LNCaP clone FGC (cell line): ENCODE results near the gene USP37.

ENCODE experiments used
- DNase-seq: peaks from one replicate; pipeline ENCODE4 v3.0.0-alpha.2; 2011; ENCODE audit warnings: low read depth
- H3K4me3 ChIP-seq: 2 replicates; pipeline ENCODE4 v1.5.1; 2011; ENCODE audit warnings: mild to moderate bottlenecking, low read depth, low read length, control low read depth
- CTCF ChIP-seq: IDR thresholded peaks from 2 replicates; pipeline ENCODE4 v1.5.1; 2012; ENCODE audit warnings: mild to moderate bottlenecking; ENCODE audit not compliant: control insufficient read depth, insufficient read depth; ENCODE audit errors: extremely low read depth

The USP37 gene

GRCh38 chr2:218401890-218402289, 166.3 kb downstream of the USP37 start:
- DNase-seq: no peak
- H3K4me3 ChIP-seq: no peak overlapping the region
- no peak for TF ChIP-seq CTCF

- no peak for TF ChIP-seq CTCF
- DNase-seq: no peak
- H3K4me3 ChIP-seq: peak overlapping the region; percentile 68
These were observed 166.9 kb downstream of the USP37 start for GRCh38 chr2:218400930-218401881.
